HG02678 (cell line): Measurements from ENCODE around the gene C1orf185.
"Not testable (repeated sequence)": the region's sequence is repeated elsewhere in the genome, so short reads cannot be mapped to it uniquely, and the experiment has no call there.

Experiments used
- ATAC-seq: cut with Tn5 transposase; IDR thresholded peaks from one replicate; pipeline ENCODE4 v1.9.1; 2021; ENCODE audit warnings: mild to moderate bottlenecking, moderate library complexity; ENCODE audit not compliant: unreplicated experiment

C1orf185 gene

DNA sequence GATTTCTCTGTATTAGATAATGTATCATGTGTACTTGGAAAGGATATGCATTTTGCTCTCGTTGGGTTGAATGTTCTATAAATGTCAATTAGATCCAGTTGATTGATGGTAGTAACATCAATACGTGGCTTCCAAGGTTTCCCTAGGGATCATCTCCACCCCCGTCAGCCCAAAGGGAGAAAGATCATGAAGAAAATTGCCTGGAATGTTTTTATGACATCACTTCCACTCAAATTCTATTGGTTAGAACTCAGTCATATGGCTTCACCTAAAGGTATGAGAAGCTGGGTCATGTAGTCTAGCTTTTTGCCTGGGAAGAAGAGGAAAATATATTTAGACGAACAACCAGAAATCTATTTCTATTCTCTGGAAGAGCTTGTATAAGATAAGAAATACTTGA lies at the start of gene C1orf185:
Gene C1orf185, plus strand, starts transcription at position 253 of the 400 bp plus-strand sequence. Its CDS starts 6 bp downstream, at position 259.
- no peak for ATAC-seq

DNA sequence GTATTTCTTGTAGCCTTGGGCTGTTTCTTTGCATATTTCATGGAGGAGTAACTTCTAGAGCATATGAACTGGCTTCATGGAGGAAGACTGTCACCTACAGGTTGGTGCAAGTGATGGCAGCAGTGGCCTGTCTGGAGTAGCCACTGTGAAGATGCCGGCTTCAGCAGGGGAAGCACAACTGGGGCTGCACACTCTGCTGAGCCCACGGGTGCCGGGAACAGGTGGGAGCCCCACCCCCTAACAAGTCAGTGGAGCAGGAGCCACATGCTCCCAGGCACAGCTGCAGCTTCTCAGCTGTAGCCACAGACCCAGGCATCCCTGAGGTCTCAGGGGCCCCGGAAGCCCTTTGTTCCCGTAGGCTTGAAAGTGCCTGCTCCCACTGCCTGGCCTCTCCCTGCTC lies 43.2 kb upstream of the C1orf185 start:
- ATAC-seq: no peak

DNA sequence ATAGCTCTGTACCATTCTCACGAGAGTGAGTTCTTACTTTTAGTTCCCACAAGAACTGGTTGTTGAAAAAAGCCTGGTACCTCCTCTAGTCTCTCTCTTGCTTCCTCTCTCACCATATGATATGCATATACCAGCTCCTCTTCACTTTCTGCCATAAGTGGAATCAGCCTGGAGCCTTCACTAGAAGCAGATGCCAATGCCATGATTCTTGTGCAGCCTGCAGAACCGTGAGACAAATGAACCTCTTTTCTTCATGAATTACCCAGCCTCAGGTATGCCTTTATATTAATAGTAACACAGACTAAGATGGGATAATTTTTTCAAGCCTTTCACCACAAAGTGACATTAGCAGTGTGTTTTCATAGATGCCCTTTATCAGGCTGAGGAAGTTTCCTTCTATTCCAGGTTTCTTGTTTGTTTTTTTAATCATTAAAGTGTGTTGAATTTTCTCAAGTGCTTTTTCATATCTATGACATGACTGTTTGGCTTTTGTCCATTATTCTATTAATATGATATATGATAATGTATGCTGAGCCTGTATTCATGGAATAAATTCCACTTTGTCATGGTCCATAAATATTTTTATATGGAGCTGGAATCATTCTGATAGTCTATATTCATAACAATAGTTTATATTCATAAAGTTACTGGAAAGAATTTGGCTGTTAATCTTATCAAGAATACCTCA lies 40.7 kb upstream of the C1orf185 start:
- no peak for ATAC-seq

DNA sequence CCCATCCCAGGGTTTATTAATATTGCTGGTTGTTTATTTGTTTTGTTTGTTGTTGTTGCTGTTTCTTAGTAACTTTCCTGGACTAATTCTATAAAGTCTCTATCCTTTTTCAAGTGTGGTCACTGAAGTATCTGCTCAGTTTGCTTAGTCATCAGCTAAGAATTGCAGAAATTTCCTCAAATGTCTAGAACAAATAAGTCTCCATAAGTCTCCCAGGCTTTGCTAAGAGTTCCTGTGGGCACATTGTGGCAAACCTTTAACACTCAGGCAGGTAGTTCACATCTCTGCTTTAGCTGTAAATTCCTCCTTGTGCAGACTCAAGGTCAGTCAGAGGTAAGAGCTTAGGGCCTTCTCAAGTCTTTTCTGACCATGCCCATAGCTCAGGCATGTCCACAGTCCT lies 38.9 kb upstream of the C1orf185 start:
- ATAC-seq: no peak

DNA sequence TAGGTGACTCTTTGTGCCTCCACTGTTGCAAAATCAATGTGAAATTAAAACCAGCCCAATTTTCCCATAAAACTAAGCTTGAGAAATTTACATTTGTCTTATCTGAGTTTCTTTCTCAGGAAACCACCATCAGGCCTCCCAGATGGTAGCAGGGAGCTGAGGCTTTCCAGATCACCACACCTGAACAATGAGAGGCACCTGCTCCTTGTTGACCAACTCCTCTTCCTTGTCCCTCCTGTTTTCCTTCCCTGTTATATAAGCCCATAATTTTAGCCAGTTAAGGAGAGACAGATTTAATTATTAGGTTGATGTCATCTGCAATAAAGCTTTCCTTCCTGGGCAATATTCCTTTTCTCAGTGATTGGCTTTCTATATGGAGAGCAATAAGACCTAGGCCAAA lies 32.0 kb upstream of the C1orf185 start:
- ATAC-seq: no peak

DNA sequence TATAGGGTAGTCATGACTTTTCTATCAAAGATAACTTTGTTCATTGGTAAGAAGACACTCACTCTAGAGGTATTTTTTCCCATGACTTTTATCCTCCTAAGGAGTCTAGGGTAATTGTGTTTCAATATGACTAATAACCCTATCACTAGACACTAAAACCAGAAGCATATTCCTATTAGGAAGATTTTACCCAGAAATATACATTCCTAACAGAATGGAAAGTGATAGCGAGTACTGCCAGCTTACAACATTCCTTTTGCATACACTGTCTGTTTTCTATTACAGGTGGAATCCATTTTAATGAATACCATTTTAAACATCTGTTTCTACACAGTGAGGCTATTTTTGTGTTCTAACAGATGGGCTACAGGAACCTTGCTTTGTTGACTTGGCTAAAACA lies 31.4 kb upstream of the C1orf185 start:
- no peak for ATAC-seq

DNA sequence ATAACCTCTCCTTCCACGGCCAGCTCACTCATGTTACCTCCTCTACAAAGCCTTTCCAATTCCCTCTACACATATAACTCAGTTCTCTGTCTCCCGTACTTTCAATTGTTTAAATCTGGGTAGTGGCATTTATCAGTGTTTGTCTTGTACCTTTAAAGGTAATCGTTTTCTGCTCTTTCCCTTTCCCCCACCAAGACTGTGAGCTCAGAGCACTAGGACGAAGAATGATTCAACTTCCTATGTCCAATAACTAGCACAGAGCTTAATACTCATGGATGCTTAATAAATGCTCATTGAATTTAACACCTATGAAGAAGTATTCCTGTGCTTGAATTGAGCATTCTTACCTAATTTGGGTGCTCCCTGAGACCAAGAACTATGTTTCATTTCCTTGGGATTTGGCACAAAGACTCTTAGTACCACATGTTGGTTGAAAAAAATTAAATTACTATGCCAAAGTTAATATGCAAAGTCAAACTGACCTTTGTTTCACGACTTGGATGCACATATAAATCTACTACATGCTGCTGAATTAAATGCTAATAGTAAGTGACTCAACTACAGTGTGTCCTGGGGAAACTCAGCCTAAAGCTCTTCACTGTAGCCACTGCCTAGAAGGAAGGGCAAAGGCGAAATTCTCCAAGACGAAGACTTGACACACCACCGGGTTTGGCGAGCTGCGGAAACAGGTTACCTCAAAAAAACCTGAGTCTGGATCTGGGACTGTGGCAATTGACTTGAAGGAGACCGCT lies 30.6 kb upstream of the C1orf185 start:
- no peak for ATAC-seq

DNA sequence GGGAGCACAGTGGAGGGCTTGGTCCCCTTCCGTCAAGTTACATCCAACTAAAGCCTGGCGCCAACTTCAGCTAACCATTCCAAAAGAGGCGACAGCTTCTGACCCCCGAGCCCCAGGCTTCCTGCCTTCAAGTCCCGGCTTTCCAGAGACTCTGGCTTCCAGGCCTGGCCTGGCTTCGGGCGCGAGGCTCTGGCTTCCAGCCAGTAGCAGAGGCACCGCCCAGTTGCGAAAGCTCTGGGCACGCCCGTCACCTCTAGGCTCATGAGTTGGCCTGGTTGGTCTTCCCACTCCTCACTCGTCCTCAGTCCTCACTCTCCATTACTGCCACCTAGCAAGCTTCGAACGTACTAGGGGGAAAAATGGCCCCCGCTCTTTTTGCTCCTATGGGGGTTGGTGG lies 30.0 kb upstream of the C1orf185 start:
- ATAC-seq: no peak

DNA sequence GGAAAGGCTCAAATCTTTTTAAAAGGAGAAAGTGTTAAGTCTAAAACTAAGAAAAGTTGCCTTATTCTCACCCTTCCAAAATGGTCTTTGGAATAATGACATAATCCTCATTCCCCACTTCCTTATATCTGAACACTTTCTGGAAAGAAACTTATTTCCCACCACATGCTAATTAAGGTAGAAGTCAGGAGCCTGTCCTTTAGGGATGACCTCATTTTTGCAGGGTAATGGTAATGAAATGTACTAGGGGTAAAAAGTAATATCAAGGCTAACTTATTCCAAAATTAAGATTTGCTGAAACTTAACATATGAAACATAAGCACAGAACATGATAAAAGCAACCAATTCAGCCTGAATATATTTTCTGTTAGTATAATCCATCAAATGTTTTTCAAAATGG lies 29.4 kb upstream of the C1orf185 start:
- no peak for ATAC-seq

DNA sequence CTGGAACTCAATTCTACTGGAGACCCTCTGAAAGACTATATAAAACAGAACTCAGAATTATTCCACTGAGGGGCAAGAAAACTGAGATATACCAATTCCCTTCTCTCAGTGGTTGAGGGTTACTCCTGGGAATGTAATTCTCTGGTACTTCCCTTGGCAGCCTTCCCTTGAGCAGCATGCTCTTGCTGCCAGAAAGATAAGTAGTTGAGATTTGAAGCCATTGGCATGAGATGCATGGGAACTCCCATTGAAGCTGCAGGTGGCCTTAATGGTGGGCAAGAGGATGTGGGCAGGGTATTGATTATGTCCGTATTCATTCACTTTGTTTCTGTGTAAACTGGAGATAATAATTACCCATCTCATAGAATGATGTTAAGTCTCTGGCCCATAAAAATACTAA lies 28.6 kb upstream of the C1orf185 start:
- no peak for ATAC-seq

DNA sequence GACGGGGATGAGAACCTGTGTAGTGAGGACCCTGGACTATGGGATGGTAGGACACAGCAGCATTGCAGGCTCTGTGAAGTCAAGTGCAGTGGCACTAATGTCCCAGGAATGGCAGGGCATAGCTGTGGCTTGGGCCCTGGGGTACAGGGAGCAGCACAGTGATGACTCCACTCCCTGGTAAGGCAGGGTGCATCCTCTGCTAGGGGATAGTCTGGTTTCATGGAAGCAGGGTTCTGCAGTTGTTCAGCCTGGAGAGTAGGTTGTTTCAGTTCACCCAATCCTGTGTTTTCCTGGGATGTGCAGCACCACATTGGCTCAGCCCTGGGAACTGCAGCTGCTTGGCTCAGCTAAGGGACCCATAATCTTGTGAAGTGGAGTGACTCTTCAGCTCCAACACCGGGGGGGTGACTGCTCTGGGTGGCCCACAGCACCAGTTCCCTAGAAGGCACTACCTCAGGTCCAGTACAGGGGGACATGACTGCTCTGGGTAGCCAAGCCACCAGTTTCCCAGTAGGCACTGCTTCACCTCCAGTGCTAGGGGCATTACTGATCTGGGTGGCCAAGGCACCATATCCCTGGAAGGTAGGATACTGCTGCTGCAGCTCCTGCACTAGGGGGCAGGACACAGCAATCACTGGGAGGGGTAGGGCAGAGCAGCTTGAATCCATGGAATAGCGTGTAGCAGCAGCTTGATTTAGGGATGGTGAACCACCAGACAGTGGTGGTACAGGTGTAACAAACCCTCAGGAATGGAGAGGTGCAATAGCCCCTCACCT lies 15.3 kb upstream of the C1orf185 start:
- no peak for ATAC-seq

DNA sequence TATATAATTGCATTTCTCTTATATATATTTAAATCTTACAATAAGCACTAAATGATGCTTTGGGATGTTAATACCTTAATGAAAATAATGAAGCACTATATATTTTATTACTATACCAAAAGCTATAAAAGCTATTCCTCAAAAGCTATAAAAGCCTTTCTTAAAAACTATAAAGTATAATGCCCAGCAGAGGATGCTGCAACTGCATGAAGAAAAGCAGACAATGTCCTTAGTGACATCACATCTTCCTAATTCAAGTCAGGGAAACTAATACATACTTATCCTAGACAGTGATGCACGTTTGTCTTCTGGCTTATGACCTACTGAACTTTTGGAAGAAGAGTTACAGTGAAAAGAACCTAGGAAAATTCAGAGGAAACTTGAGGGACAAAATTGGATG lies 13.6 kb upstream of the C1orf185 start:
- ATAC-seq: no peak

DNA sequence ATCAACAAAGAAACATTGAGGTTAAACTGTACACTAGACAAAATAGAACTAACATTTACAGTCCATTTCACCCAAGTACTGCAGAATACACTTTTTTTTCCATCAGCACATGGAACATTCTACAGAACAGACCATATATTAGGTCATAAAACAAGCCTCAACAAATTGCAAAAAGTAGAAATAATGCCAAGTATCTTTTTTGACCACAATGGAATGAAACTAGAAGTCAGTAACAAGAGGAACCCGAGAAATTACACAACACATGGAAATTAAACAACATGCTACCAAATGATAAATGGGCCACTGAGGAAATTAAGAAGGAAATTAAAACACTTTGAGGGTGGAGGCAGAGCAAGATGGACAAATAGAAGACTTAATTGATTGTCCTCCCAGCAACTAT lies 8.4 kb upstream of the C1orf185 start:
- no peak for ATAC-seq

DNA sequence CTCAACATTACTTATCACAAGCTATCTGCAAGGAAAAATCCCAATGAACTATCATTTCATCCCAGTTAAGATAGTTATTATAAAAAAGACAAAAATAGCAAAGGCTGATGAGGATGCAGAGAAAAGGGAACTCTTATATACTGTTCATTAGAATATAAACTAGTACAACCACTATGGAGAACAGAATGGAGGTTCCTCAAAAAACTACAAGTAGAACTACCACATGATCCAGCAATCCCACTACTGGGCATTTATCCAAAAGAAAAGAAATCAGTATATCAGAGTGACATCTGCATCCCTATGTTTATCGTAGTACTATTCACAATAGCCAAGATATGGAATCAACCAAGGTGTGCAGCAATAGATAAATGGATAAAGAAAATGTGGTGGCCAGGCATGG lies 4.9 kb upstream of the C1orf185 start:
- no peak for ATAC-seq

DNA sequence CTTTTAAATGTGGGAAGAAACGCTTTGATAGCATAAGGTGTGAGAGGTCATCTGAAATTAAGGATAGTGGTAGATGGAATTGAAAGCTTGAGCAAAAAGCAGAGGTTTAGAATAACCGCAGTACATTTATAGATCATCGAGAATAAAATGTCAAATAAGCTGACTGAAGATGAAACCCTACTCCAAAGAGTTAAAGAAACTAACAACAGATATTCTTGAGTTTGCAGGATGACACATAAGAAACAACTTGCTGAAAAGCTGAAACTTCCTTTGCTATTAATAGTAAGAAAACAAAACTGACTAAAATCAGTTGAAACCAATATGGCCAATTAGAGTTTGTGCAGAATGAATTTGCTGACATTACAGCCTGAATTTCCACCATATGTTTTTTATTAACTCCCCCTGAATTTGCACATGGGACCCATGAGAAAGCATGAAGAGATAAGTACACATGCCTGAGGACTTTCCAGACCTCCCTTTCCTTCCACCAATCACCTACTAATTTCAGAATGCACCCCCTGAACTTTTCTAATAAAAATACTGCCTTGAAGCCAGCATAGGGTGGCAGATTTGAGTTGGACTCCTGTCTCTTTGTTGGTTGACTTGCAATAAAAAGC lies 1.7 kb upstream of the C1orf185 start:
- ATAC-seq: no peak

DNA sequence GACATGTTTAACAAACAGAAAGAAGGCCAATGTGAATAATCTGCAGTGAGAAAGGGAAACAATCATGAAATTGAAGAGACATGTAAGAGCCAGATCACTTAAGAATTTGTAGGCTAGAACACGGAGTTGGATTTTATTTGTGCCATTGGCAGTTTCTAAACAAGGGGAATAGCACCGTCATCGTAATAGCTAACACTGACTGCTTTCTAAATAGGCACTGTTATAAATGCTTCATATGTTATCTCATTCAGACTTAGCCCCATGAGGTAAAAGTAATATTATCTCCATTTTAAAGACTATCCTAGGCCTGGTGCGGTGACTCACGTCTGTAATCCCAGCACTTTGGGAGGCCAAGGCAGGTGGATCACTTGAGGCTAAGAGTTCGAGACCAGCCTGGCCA lies 12.1 kb downstream of the C1orf185 start:
- no peak for ATAC-seq

DNA sequence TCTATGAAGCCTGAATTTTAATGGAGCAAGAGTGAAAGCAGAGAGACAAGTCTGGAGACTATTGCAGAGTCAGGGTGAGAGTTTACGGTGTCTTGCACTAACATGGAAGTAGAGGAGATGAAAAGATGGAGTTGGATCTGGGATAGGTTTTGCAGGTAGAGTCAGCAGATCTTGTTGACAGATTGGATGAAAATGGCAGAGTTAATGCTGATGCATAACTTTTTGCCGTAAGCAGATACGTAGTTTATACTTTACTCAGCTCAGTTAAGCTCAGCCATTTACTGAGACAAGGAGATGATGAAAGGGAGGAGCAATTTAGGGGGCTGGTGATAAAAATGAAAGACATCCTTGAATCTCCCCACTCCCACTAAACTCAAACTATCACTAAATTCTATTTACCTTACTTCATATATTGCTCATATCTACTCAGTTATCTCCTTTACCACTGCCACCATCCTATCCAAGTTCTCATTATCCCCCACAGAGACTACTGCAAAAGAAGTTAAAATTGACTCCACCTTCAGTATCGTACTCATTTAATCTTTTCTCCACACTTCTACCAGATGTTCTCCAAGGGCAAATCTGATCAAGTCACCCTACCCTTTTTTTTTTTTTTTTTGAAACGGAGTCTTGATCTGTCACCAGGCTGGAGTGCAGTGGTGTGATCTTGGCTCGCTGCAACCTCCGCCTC lies 13.8 kb downstream of the C1orf185 start:
- no peak for ATAC-seq

DNA sequence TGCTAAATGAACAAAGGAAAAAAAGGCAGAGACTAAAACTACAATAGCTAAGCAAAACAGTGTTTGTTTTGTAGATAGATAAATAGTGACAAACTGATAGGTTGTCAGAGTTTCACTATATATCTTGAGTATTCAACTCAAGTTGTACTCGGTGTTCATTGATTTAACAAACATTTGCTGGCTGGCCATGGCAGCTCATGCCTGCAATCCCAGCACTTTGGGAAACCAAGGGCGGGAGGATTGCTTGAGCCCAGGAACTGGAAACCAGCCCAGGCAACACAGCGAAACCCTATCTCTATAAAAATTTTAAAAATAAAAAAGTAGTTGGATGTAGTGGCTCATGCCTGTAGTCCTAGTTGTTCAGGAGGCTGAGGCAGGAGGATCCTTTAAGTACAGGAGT lies 17.3 kb downstream of the C1orf185 start:
- ATAC-seq: no peak

DNA sequence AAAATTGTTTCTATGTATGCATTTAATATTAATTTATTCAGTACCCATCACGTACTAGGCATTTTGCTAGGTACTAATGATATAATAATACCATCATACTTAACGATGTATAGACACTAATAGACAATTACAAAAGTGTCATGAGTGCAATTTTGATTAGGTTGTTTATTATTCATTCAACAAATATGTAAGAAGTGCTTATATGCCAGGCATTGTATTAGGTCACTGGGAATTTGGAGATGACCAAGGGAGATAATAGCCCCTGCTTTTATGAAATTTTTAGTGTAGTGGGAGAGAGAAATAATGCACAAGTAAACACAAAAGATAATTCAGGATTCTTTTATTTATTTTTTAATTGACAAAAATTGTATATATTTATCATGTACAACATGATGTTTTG lies 18.6 kb downstream of the C1orf185 start:
- no peak for ATAC-seq

DNA sequence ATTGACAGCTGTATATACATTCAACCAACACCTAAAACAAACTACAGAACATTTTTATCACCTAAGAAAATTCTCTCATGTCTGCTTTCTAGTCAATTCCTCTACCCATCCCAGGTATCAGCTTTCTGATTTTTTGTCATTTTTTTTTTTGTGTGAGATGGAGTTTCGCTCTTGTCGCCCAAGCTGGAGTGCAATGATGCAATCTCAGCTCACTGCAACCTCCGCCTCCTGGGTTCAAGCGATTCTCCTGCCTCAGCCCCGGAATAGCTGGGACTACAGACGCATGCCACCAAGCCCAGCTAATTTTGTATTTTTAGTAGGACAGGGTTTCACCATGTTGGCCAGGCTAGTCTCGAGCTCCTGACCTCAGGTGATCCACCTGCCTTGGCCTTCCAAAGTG lies 25.1 kb downstream of the C1orf185 start:
- not testable (repeated sequence) for ATAC-seq

DNA sequence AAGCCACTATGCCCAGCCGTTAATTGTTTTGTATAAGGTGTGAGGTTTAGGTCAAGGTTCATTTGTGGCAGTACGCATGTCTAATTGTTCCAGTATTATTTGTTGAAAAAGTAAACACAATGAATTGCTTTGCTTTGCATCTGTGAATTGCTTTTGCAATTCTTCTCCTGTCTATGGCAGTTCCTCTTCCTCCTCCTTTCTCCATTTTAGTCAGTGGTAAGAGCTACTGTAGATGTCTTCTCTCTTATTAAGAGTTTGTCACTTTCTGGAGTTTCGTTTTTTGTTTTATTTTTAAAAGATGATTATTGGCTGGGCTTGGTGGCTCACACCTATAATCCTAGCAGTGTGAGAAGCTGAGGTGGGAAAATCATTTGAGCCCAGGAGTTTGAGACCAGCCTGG lies 29.2 kb downstream of the C1orf185 start:
- no peak for ATAC-seq
